ENCODE measurements around the gene QRFPR. TPM values are rescaled to one million over a fixed set of nuclear protein-coding genes. Genes with fewer than 3 reads are reported as not detected.

The QRFPR gene
- total and polyA plus RNA-seq, 2 of the 4 experiments (the other 2 are of a cell fraction): not detected

GRCh38 chr4:121375262-121375661 lies 5.6 kb downstream of the QRFPR start:
- no TSS peak for BruUV-seq (replicated peaks)
- dilution Hi-C loops (cut with HindIII; ENCODE audit: low sequenced_read_pairs, unreplicated experiment): no loop called here
- Histone ChIP-seq H3K23ac (ENCODE audit: low read depth, low read length) (no peak overlapping the region), H2AK9ac (replicated peaks; ENCODE audit: low read depth, low read length, poor library complexity) (no peak overlapping the region), H3K18ac (ENCODE audit: low read depth, low read length) (no peak overlapping the region), H3K27ac (ENCODE audit: insufficient read depth, low read length) (no peak overlapping the region), H3K9me3 (ENCODE audit: control insufficient read depth, insufficient read depth, low read length) (no peaks in the 10 kb centered on the region), H2BK5ac (ENCODE audit: low read depth, low read length, poor library complexity, severe bottlenecking) (no peak overlapping the region), H4K91ac (ENCODE audit: insufficient read depth, low read depth, low read length) (no peak overlapping the region), H2AK5ac (ENCODE audit: low read depth, low read length) (no peak overlapping the region), H4K8ac (ENCODE audit: low read depth in 2 of 2, low read length in 2 of 2) (no peak overlapping the region), H3K14ac (replicated peaks; ENCODE audit: low read depth, low read length) (no peak overlapping the region), H3K4ac (ENCODE audit: low read depth, low read length) (no peak overlapping the region), H2BK15ac (ENCODE audit: low read depth, low read length) (no peak overlapping the region), H3K56ac (ENCODE audit: extremely low read depth, insufficient read depth, low read length) (no peak overlapping the region), H3K4me2 (ENCODE audit: low read depth, low read length) (no peak overlapping the region), H3K27me3 (ENCODE audit: control insufficient read depth, insufficient read depth, low read length) (peaks cover 8% of the 10 kb centered on the region), H2BK120ac (ENCODE audit: low read depth, low read length) (no peak overlapping the region), H3K79me1 (ENCODE audit: low read depth in 1 of 2, low read length in 2 of 2) (no peaks in the 10 kb centered on the region), H3K4me1 (ENCODE audit: control insufficient read depth, insufficient read depth, low read length) (no peaks in the 10 kb centered on the region), H3K4me3 (ENCODE audit: insufficient read depth, low read depth, low read length) (no peak overlapping the region), H4K5ac (ENCODE audit: low read depth, low read length) (no peak overlapping the region), H4K20me1 (ENCODE audit: insufficient read depth, low read length) (no peaks in the 10 kb centered on the region), H3K9ac (ENCODE audit: low read depth, low read length) (no peak overlapping the region), H2AFZ (replicated peaks; ENCODE audit: low read length, poor library complexity) (no peak overlapping the region), H3K9me1 (ENCODE audit: insufficient read depth, low read length) (no peaks in the 10 kb centered on the region), H3K36me3 (ENCODE audit: control insufficient read depth, insufficient read depth, low read length) (no peaks in the 10 kb centered on the region), H2BK20ac (ENCODE audit: low read depth, low read length) (no peak overlapping the region)
- CTCF ChIA-PET: no interaction called here
- POLR2A ChIA-PET (ENCODE audit: unreplicated experiment): no interaction called here
- in situ Hi-C loops (cut with MboI; ENCODE audit: low sequenced_read_pairs): no loop called here
- intact Hi-C loops (cut with micrococcal nuclease): loop anchor here (10.0 kb wide), 1 partner anchor 450 kb away; the partner anchor contains the start of gene CCNA2
- no peak for ATAC-seq (ENCODE audit: low read depth)
- no peak for DNase-seq
- TF ChIP-seq RCOR1 (IDR thresholded peaks at IDR 0.05; ENCODE audit: insufficient replicate concordance, low read length): no peak
- no peak for TF ChIP-seq NFE2L2 (IDR thresholded peaks at IDR 0.05; ENCODE audit: low read depth, low read length)
- no peak for TF ChIP-seq FOS (IDR thresholded peaks at IDR 0.05; ENCODE audit: low read depth, low read length)
- TF ChIP-seq SMC3 (IDR thresholded peaks at IDR 0.05; ENCODE audit: low read depth, low read length): no peak
- TF ChIP-seq BHLHE40 (IDR thresholded peaks at IDR 0.05; ENCODE audit: low read depth, low read length): no peak
- no peak for TF ChIP-seq CHD1 (IDR thresholded peaks at IDR 0.05; ENCODE audit: low read depth, low read length)
- no peak for TF ChIP-seq MXI1 (IDR thresholded peaks at IDR 0.05; ENCODE audit: borderline replicate concordance, low read depth, low read length)
- TF ChIP-seq MAZ (IDR thresholded peaks at IDR 0.05; ENCODE audit: borderline replicate concordance, low read depth, low read length): no peak
- TF ChIP-seq POLR2A (IDR thresholded peaks at IDR 0.05; ENCODE audit: low read depth, low read length): no peak

All from IMR-90 (cell line).